H1 (cell line): Measurements from ENCODE around the gene PLEKHM3. TPM values are rescaled to one million over a fixed set of nuclear protein-coding genes. Genes with fewer than 3 reads are reported as not detected.

Source experiments
- CTCF ChIA-PET: fragments of 300-600 bp; sonication (Branson Sonifier 250); formaldehyde crosslinking; loops from one replicate; lab custom pipeline; 2021; ENCODE audit not compliant: partially characterized antibody; lab: Charles Lee
- POLR2A ChIA-PET: fragments of 300-600 bp; sonication (Branson Sonifier 250); formaldehyde crosslinking; loops from one replicate; lab custom pipeline; 2021; ENCODE audit warnings: inconsistent platforms; ENCODE audit not compliant: partially characterized antibody; lab: Charles Lee
- DNase-seq, 2 experiments: peaks; one replicate each; pipeline versions ENCODE4 v3.0.0 to v3.0.0-alpha.2; 2010 to 2022; ENCODE audit warnings: low spot score in 2 of 2, low read depth in 1 of 2, mixed read lengths in 1 of 2
- FAIRE-seq: peaks from 2 replicates; lab custom pipeline; 2011; peaks lifted over from hg19 to GRCh38; lab: Jason Lieb, UNC
- H2AFZ ChIP-seq: 2 replicates; pipeline ENCODE4 v1.8.1; 2012; ENCODE audit warnings: low read length, inconsistent platforms
- H2AK5ac ChIP-seq: 2 replicates; pipeline ENCODE4 v1.6.1; 2013; ENCODE audit warnings: low read depth, low read length
- H2BK120ac ChIP-seq: replicated peaks from 2 replicates; pipeline ENCODE3; 2013; ENCODE audit warnings: low read depth, low read length, inconsistent platforms
- H2BK12ac ChIP-seq: 2 replicates; pipeline ENCODE4 v1.6.1; 2013; ENCODE audit warnings: low read depth, low read length
- H2BK15ac ChIP-seq: 2 replicates; pipeline ENCODE4 v1.6.1; 2013; ENCODE audit warnings: low read length
- H2BK20ac ChIP-seq: 2 replicates; pipeline ENCODE4 v1.6.1; 2013; ENCODE audit warnings: low read length
- H2BK5ac ChIP-seq: 2 replicates; pipeline ENCODE4 v1.6.1; 2013; ENCODE audit warnings: low read depth, low read length
- H3K14ac ChIP-seq: 2 replicates; pipeline ENCODE4 v1.6.1; 2013; ENCODE audit warnings: inconsistent platforms; ENCODE audit not compliant: insufficient read length
- H3K18ac ChIP-seq: 2 replicates; pipeline ENCODE4 v1.6.1; 2013; ENCODE audit warnings: low read length; ENCODE audit errors: extremely low read depth
- H3K23ac ChIP-seq: 2 replicates; pipeline ENCODE4 v1.6.1; 2013; ENCODE audit warnings: inconsistent platforms; ENCODE audit not compliant: insufficient read length
- H3K23me2 ChIP-seq: 2 replicates; pipeline ENCODE4 v1.6.1; 2013; ENCODE audit warnings: low read depth, low read length
- H3K27ac ChIP-seq: 2 replicates; pipeline ENCODE4 v1.6.1; 2011; ENCODE audit warnings: low read depth, low read length, inconsistent platforms
- H3K27me3 ChIP-seq, 4 experiments: replicated peaks in 1 of 4; 1 replicate in 1 of 4; 2 replicates in 3 of 4; pipeline versions ENCODE4 v1.6.1 to v1.8.1; 2011 to 2013; ENCODE audit warnings: low read length in 3 of 4, mild to moderate bottlenecking in 3 of 4, inconsistent platforms in 2 of 4, mixed read lengths in 2 of 4, moderate library complexity in 1 of 4; ENCODE audit not compliant: control insufficient read depth in 3 of 4, insufficient read depth in 3 of 4; ENCODE audit errors: extremely low read depth in 1 of 4
- H3K36me3 ChIP-seq, 4 experiments: 2 replicates each; pipeline versions ENCODE4 v1.6.1 to v1.8.1; 2011 to 2013; ENCODE audit warnings: mild to moderate bottlenecking in 4 of 4, low read length in 3 of 4, moderate library complexity in 2 of 4, control low read depth in 1 of 4, inconsistent platforms in 1 of 4; ENCODE audit not compliant: insufficient read depth in 4 of 4, control insufficient read depth in 2 of 4
- H3K4ac ChIP-seq: replicated peaks from 2 replicates; pipeline ENCODE3; 2013; ENCODE audit warnings: low read length, low read depth, mixed read lengths, inconsistent platforms; ENCODE audit not compliant: insufficient read length
- H3K4me1 ChIP-seq, 4 experiments: replicated peaks in 1 of 4; 1 replicate in 1 of 4; 2 replicates in 3 of 4; pipeline versions ENCODE4 v1.6.1 to v1.8.1; 2011 to 2013; ENCODE audit warnings: low read length in 3 of 4, inconsistent platforms in 2 of 4, mixed read lengths in 1 of 4; ENCODE audit not compliant: insufficient read depth in 4 of 4, control insufficient read depth in 3 of 4
- H3K4me2 ChIP-seq, 2 experiments: 2 replicates each; pipeline versions ENCODE4 v1.6.1 to v1.8.1; 2011 to 2013; ENCODE audit warnings: low read depth in 2 of 2, low read length in 2 of 2, control low read depth in 1 of 2, inconsistent platforms in 1 of 2, mild to moderate bottlenecking in 1 of 2; ENCODE audit not compliant: insufficient read depth in 1 of 2
- H3K4me3 ChIP-seq, 4 experiments: fragments of 200-600, 300-600 bp in 1 of 4; sonication (generic), shearing (Covaris generic), sonication (Bioruptor Twin) in 1 of 4; 2 replicates each; pipeline versions ENCODE4 v1.5.1 to v1.8.1; 2011 to 2016; ENCODE audit warnings: low read length in 4 of 4, low read depth in 3 of 4, control low read depth in 2 of 4, inconsistent platforms in 2 of 4, mild to moderate bottlenecking in 2 of 4, mixed read lengths in 1 of 4, moderate library complexity in 1 of 4; ENCODE audit not compliant: insufficient read depth in 2 of 4; ENCODE audit errors: extremely low read depth in 1 of 4
- H3K56ac ChIP-seq: replicated peaks from 2 replicates; pipeline ENCODE3; 2013; ENCODE audit warnings: low read depth, mild to moderate bottlenecking, mixed read lengths, low read length, inconsistent platforms; ENCODE audit not compliant: insufficient read length
- H3K79me1 ChIP-seq: 2 replicates; pipeline ENCODE4 v1.6.1; 2013; ENCODE audit warnings: low read depth, low read length, control low read depth
- H3K79me2 ChIP-seq, 2 experiments: 2 replicates each; pipeline versions ENCODE4 v1.6.1 to v1.8.1; 2012 to 2013; ENCODE audit warnings: low read length in 2 of 2, mild to moderate bottlenecking in 2 of 2, inconsistent platforms in 1 of 2; ENCODE audit not compliant: insufficient read depth in 2 of 2, control insufficient read depth in 1 of 2
- H3K9ac ChIP-seq, 4 experiments: replicated peaks in 1 of 4; 1 replicate in 1 of 4; 2 replicates in 3 of 4; pipeline versions ENCODE4 v1.6.1 to v1.8.1; 2011 to 2013; ENCODE audit warnings: low read depth in 3 of 4, low read length in 3 of 4, control low read depth in 2 of 4, mild to moderate bottlenecking in 2 of 4, moderate library complexity in 2 of 4, inconsistent platforms in 1 of 4; ENCODE audit errors: extremely low read depth in 1 of 4
- H3K9me3 ChIP-seq, 2 experiments: 2 replicates each; pipeline versions ENCODE4 v1.6.1 to v1.8.1; 2012 to 2013; ENCODE audit warnings: mild to moderate bottlenecking in 2 of 2, moderate library complexity in 2 of 2, control low read depth in 1 of 2, inconsistent platforms in 1 of 2, low read depth in 1 of 2, low read length in 1 of 2, mixed read lengths in 1 of 2; ENCODE audit not compliant: insufficient read depth in 2 of 2
- H4K20me1 ChIP-seq, 2 experiments: replicated peaks in 1 of 2; 2 replicates each; pipeline versions ENCODE3 to v1.8.1; 2011 to 2013; ENCODE audit warnings: inconsistent platforms in 2 of 2, low read length in 2 of 2, mild to moderate bottlenecking in 1 of 2; ENCODE audit not compliant: insufficient read depth in 2 of 2, control insufficient read depth in 1 of 2
- H4K5ac ChIP-seq: 2 replicates; pipeline ENCODE4 v1.6.1; 2013; ENCODE audit warnings: low read length, low read depth, mixed read lengths, inconsistent platforms; ENCODE audit not compliant: insufficient read length
- H4K8ac ChIP-seq: 2 replicates; pipeline ENCODE4 v1.8.0; 2013; ENCODE audit warnings: mild to moderate bottlenecking, moderate library complexity, low read length, inconsistent platforms; ENCODE audit not compliant: insufficient read depth; ENCODE audit errors: extremely low read depth
- H4K91ac ChIP-seq: replicated peaks from 2 replicates; pipeline ENCODE3; 2013; ENCODE audit warnings: low read length, mixed read lengths, inconsistent platforms; ENCODE audit not compliant: insufficient read length
- ASH2L ChIP-seq: fragments of 200-600, 300-600 bp; sonication (generic); IDR thresholded peaks from one replicate; pipeline ENCODE4 v1.7.1; 2017; ENCODE audit warnings: low read length
- BCL11A ChIP-seq, 2 experiments: IDR thresholded peaks; one replicate each; pipeline ENCODE4 v1.6.1; 2011; ENCODE audit warnings: low read depth in 2 of 2, low read length in 2 of 2, mild to moderate bottlenecking in 2 of 2
- BRCA1 ChIP-seq: IDR thresholded peaks from 2 replicates; pipeline ENCODE4 v1.6.1; 2012; ENCODE audit warnings: low read depth, low read length, improper control_type of control experiment
- CBX5 ChIP-seq: fragments of 300-800, 300-1000 bp; sonication (generic); IDR thresholded peaks from 2 replicates; pipeline ENCODE4 v1.7.1; 2016; ENCODE audit warnings: antibody characterized with exemption, low read length, low read depth
- CEBPB ChIP-seq: IDR thresholded peaks from 2 replicates; pipeline ENCODE4 v1.6.1; 2012; ENCODE audit warnings: low read depth, low read length
- CREB1 ChIP-seq: IDR thresholded peaks from 2 replicates; pipeline ENCODE4 v1.6.1; 2012; ENCODE audit warnings: inconsistent platforms
- EP300 ChIP-seq, 2 experiments: IDR thresholded peaks; 1 replicate in 1 of 2; 2 replicates in 1 of 2; pipeline ENCODE4 v1.6.1; 2011 to 2012; ENCODE audit warnings: low read depth in 2 of 2, low read length in 2 of 2, mild to moderate bottlenecking in 2 of 2, borderline replicate concordance in 1 of 2, inconsistent platforms in 1 of 2, moderate library complexity in 1 of 2
- PHF8 ChIP-seq: fragments of 200-600 bp; sonication (generic); conservative IDR thresholded peaks from 2 replicates; pipeline ENCODE4 v1.7.1; 2012; ENCODE audit warnings: low read depth, mild to moderate bottlenecking, inconsistent platforms, low read length, moderate library complexity
- RBBP5 ChIP-seq: IDR thresholded peaks from 2 replicates; pipeline ENCODE4 v1.7.1; 2012; ENCODE audit warnings: low read depth, mild to moderate bottlenecking, inconsistent platforms, low read length, moderate library complexity, borderline replicate concordance
- SIN3A ChIP-seq, 2 experiments: IDR thresholded peaks in 1 of 2; conservative IDR thresholded peaks in 1 of 2; 2 replicates each; pipeline ENCODE4 v1.6.1; 2011 to 2012; ENCODE audit warnings: low read length in 2 of 2, improper control_type of control experiment in 1 of 2, low read depth in 1 of 2, mild to moderate bottlenecking in 1 of 2
- TCF12 ChIP-seq: IDR thresholded peaks from 2 replicates; pipeline ENCODE4 v1.6.1; 2011; ENCODE audit warnings: low read depth, mild to moderate bottlenecking, low read length
- ZNF274 ChIP-seq: IDR thresholded peaks from 2 replicates; pipeline ENCODE4 v1.7.0; 2012; ENCODE audit warnings: low read length, borderline replicate concordance; ENCODE audit errors: extremely low read depth
- WGBS, 2 experiments: shearing (Covaris generic) in 1 of 2; methylation state at CpG; one replicate each; pipeline versions ENCODE4 v1.1.6 to v1.1.7; 2013 to 2015; ENCODE audit warnings: low lambda C conversion rate in 2 of 2, mixed read lengths in 2 of 2, inconsistent platforms in 1 of 2, low coverage in 1 of 2, missing lambda C conversion rate in 1 of 2; ENCODE audit not compliant: insufficient replicate concordance in 2 of 2, insufficient coverage in 1 of 2, insufficient read length in 1 of 2; ENCODE audit errors: extremely low coverage in 1 of 2, missing lambda C conversion rate in 1 of 2; 5-methylcytosine and 5-hydroxymethylcytosine counted together
- polyA plus RNA-seq, 7 experiments: library from polyadenylated mRNA; depleted of rRNA in 3 of 7; stranded (reverse) in 5 of 7; unstranded in 2 of 7; fragments of >200 nt in 5 of 7; fragments of 200-250 nt in 2 of 7; gene quantifications; 1 replicate in 5 of 7; 2 replicates in 1 of 7; 4 replicates in 1 of 7; pipeline versions ENCODE4 v1.2.1 to v1.2.3, GENCODE V29; 2011 to 2013; ENCODE audit warnings: missing spikeins in 2 of 7, mixed read lengths in 2 of 7
- total RNA-seq: library from RNA; stranded (reverse); fragmentation: NEBNext Ultra II Directional; extraction: Animal tissue kit (Norgen Biotek cat#: 25700); gene quantifications from 2 replicates; pipeline ENCODE4 v1.2.1, GENCODE V29; 2021

Gene PLEKHM3
- total and polyA plus RNA-seq, 2 of the 8 experiments (the other 6 are each of a cell fraction or from before 2014, with no cell fraction given): 2.3 to 5.8 TPM

- Histone ChIP-seq H2BK20ac (no peak overlapping the region), H2BK15ac (no peak overlapping the region), H3K4ac (no peak overlapping the region), H2AK5ac (no peak overlapping the region), H3K9ac (no peak overlapping the region), H4K5ac (peak overlapping the region; percentile 89), H3K27me3 (no peaks in the 10 kb centered on the region), H3K4me3 (peak overlapping the region in 1 of 4 experiments; percentile 20; a peak in 1 of 8 replicates), H4K91ac (no peak overlapping the region), H2AFZ (no peak overlapping the region), H3K23me2 (no peaks in the 10 kb centered on the region), H2BK12ac (no peak overlapping the region), H2BK120ac (peak overlapping the region; percentile 89), H3K14ac (no peak overlapping the region), H3K79me2 (no peaks in the 10 kb centered on the region), H4K20me1 (no peaks in the 10 kb centered on the region), H3K4me1 (peaks cover 0 to 27% (median 16%) of the 10 kb centered on the region in 4 experiments; a peak in 4 of 7 replicates), H3K4me2 (peak overlapping the region; percentile 29 to 45; a peak in 3 of 4 replicates), H3K27ac (no peak overlapping the region), H3K9me3 (no peaks in the 10 kb centered on the region), H2BK5ac (no peak overlapping the region), H3K79me1 (no peaks in the 10 kb centered on the region), H3K23ac (no peak overlapping the region), H4K8ac (no peak overlapping the region), H3K56ac (no peak overlapping the region), H3K18ac (no peak overlapping the region), H3K36me3 (no peaks in the 10 kb centered on the region)
- FAIRE-seq (no peak), DNase-seq (no peak)
- TF ChIP-seq SIN3A (conservative IDR thresholded peaks at IDR 0.05 in 1 of 2, IDR thresholded peaks at IDR 0.05 in 1 of 2; ENCODE audit: low read depth in 1 of 2, low read length in 2 of 2) (no peak), ZNF274 (no peak), RBBP5 (no peak), CBX5 (no peak), ASH2L (no peak), TCF12 (no peak), CEBPB (no peak), CREB1 (no peak), BRCA1 (no peak), PHF8 (no peak), BCL11A (IDR thresholded peaks at IDR 0.05; ENCODE audit: low read depth in 2 of 2, low read length in 2 of 2) (no peak), EP300 (IDR thresholded peaks at IDR 0.05; ENCODE audit: borderline replicate concordance in 1 of 2, low read depth in 2 of 2, low read length in 2 of 2) (no peak)
- WGBS, 2 experiments: 3% methylated on average over 2 of the region's 2 CpGs; no CpG with 5 or more reads in 1 of the 2 experiments
- ChIA-PET CTCF (interaction anchor here (1.7 to 5.4 kb wide), 3 partner anchors 12 to 205 kb away, joined by 5 to 39 read pairs (median 7); no protein-coding TSS in a partner anchor), POLR2A (no interaction called here)
Observed at GRCh38 chr2:207950761-207951114, 74.6 kb downstream of the PLEKHM3 start.
